Neural cell (in vitro differentiated cells): ENCODE data around the gene KCNQ5.

ENCODE experiments used
- EP300 ChIP-seq: fragments of 450-650 bp; conservative IDR thresholded peaks from 2 replicates; pipeline ENCODE4 v1.6.1; 2014; ENCODE audit warnings: antibody characterized with exemption, mild to moderate bottlenecking, moderate library complexity; ENCODE audit not compliant: poor library complexity, severe bottlenecking
- MXI1 ChIP-seq: fragments of 450-650 bp; conservative IDR thresholded peaks from 2 replicates; pipeline ENCODE4 v1.6.1; 2014; ENCODE audit warnings: antibody characterized with exemption, mild to moderate bottlenecking; ENCODE audit not compliant: poor library complexity, severe bottlenecking
- POLR2AphosphoS5 ChIP-seq: IDR thresholded peaks from 2 replicates; pipeline ENCODE4 v1.6.1; 2012
- REST ChIP-seq: IDR thresholded peaks from 2 replicates; pipeline ENCODE4 v1.6.1; 2012; ENCODE audit warnings: borderline replicate concordance
- TF ChIP-seq, protein P1 (sequence below): fragments of 450-650 bp; IDR thresholded peaks from 2 replicates; pipeline ENCODE4 v1.5.1; 2014; ENCODE audit warnings: antibody characterized with exemption, mild to moderate bottlenecking, moderate library complexity; ENCODE audit not compliant: poor library complexity, severe bottlenecking

GRCh38 chr6:72739368-72739779 is 117.5 kb downstream of the KCNQ5 start:
- TF ChIP-seq POLR2AphosphoS5 (no peak), EP300 (no peak), MXI1 (no peak), REST (no peak)
- TF ChIP-seq, protein P1, sequence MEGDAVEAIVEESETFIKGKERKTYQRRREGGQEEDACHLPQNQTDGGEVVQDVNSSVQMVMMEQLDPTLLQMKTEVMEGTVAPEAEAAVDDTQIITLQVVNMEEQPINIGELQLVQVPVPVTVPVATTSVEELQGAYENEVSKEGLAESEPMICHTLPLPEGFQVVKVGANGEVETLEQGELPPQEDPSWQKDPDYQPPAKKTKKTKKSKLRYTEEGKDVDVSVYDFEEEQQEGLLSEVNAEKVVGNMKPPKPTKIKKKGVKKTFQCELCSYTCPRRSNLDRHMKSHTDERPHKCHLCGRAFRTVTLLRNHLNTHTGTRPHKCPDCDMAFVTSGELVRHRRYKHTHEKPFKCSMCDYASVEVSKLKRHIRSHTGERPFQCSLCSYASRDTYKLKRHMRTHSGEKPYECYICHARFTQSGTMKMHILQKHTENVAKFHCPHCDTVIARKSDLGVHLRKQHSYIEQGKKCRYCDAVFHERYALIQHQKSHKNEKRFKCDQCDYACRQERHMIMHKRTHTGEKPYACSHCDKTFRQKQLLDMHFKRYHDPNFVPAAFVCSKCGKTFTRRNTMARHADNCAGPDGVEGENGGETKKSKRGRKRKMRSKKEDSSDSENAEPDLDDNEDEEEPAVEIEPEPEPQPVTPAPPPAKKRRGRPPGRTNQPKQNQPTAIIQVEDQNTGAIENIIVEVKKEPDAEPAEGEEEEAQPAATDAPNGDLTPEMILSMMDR: no peak
